ENCODE results near the gene AP1S1.

The AP1S1 gene

GRCh38 chr7:101160910-101161309, 6.6 kb downstream of the AP1S1 start:
- H3K4me3 ChIP-seq (ENCODE audit: low read length) = no peak overlapping the region
- no peak for DNase-seq (ENCODE audit: low read depth)
- no peak for TF ChIP-seq CTCF (conservative IDR thresholded peaks at IDR 0.05; ENCODE audit: low read length)

GRCh38 chr7:101161692-101162471, 7.6 kb downstream of the AP1S1 start:
- DNase-seq (ENCODE audit: low read depth) = no peak
- no peak for TF ChIP-seq CTCF (conservative IDR thresholded peaks at IDR 0.05; ENCODE audit: low read length)
- H3K4me3 ChIP-seq (ENCODE audit: low read length) = no peak overlapping the region

GRCh38 chr7:101162551-101163278, 8.4 kb downstream of the AP1S1 start:
- H3K4me3 ChIP-seq (ENCODE audit: low read length) = 0 out of 2 replicates have a peak overlapping the region, but pooled peaks have one; percentile 17
- TF ChIP-seq CTCF (conservative IDR thresholded peaks at IDR 0.05; ENCODE audit: low read length) = no peak
- DNase-seq (ENCODE audit: low read depth) = peak; percentile 42

- no peak for TF ChIP-seq CTCF (conservative IDR thresholded peaks at IDR 0.05; ENCODE audit: low read length)
- H3K4me3 ChIP-seq (ENCODE audit: low read length) = peak overlapping the region; percentile 48
- no peak for DNase-seq (ENCODE audit: low read depth)
Observed at GRCh38 chr7:101163279-101164070, 9.2 kb downstream of the AP1S1 start.

- peak overlapping the region; percentile 30 for H3K4me3 ChIP-seq (ENCODE audit: low read length)
- TF ChIP-seq CTCF (conservative IDR thresholded peaks at IDR 0.05; ENCODE audit: low read length) = no peak
- DNase-seq (ENCODE audit: low read depth) = peak; percentile 65
Observed at GRCh38 chr7:101164071-101164840, 10.0 kb downstream of the AP1S1 start.

- TF ChIP-seq CTCF (conservative IDR thresholded peaks at IDR 0.05; ENCODE audit: low read length) = no peak
- H3K4me3 ChIP-seq (ENCODE audit: low read length) = peak within 1 kb of the TSS; percentile 40
- peak; percentile 92 for DNase-seq (ENCODE audit: low read depth)
Observed at GRCh38 chr7:101165075-101165957, 11.0 kb downstream of the AP1S1 start, which contains the start of gene VGF. TSS of gene VGF (minus strand) at chr7:101165569. CDS start at chr7:101164843, 726 bp downstream.

Data from AG10803 (cell line).